Eye (tissue), 1 donor: ENCODE measurements around the gene EXOC4.

ENCODE experiments used
- DNase-seq: peaks from one replicate; pipeline ENCODE4 v3.0.0-alpha.2; 2015

EXOC4 gene

GRCh38 chr7:134108802-134109201, 855.9 kb downstream of the EXOC4 start:
- no peak for DNase-seq

DNA sequence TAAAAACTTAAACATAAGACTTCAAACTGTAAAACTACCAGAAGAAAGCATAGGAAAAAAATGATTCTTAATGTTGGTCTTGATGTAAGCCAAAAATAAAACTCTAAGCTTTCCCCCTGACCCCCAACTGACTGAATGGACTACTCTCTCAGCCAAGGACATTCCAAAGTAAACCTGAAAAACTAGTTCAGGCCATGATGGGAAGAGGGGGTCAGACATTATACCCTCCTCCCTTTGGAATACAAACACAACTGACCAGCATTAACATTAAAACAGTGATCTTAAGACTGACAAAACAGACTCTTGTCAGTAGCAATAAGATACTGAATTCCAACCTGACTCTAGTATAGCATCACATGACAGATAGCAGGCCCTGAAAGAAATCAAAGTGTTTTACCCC, 860.8 kb downstream of the EXOC4 start:
- DNase-seq: no peak

DNA sequence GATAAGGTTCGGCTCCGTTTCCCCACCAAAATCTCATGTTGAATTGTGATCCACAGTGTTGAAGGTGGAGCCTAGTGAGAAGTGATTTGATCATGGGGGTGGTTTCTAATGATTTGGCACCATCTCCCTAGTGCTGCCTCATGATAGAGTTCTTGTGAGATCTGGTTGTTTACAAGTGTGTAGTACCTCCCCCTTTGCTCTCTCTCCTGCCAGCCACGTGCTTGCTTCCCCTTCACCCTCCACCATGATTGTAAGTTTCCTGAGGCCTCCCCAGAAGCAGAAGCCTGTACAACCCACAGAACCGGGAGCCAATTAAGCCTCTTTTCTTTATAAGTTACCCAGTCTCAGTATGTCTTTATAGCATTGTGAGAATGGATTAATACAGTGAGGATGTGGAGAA, 862.1 kb downstream of the EXOC4 start:
- DNase-seq: no peak
